Measurements from ENCODE around the gene MAP3K10. TPM values are rescaled to one million over a fixed set of nuclear protein-coding genes. Genes with fewer than 3 reads are reported as not detected.

The MAP3K10 gene
- total and polyA plus RNA-seq, 2 of the 13 experiments (the other 11 are each of a cell fraction or from before 2014, with no cell fraction given) = 3.4 to 5.0 TPM

GRCh38 chr19:40220674-40221073 is 29.4 kb downstream of the MAP3K10 start:
- H3K9ac ChIP-seq (ENCODE audit: insufficient read depth, low read depth, low read length) = no peak overlapping the region
- no peak overlapping the region for H3K4me3 ChIP-seq (replicated peaks in 1 of 3; ENCODE audit: insufficient read depth in 1 of 3, low read depth in 2 of 3, low read length in 3 of 3)
- no peak overlapping the region for H2AFZ ChIP-seq (ENCODE audit: low read length)
- H3K79me2 ChIP-seq (ENCODE audit: insufficient read depth, low read length) = no peaks in the 10 kb centered on the region
- ChIA-PET CTCF (ENCODE audit: low intra/inter-chr PET ratio, low total read pairs) (interaction anchor here (1.7 to 2.1 kb wide), 3 partner anchors 63 to 81 kb away, joined by 4 to 43 read pairs (median 9); no protein-coding TSS in a partner anchor), POLR2A (no interaction called here)
- no peak for DNase-seq (ENCODE audit: low spot score)
- no peak for ATAC-seq
- no peak overlapping the region for H3K4me2 ChIP-seq (ENCODE audit: low read depth, low read length)
- in situ Hi-C loops (cut with HindIII; ENCODE audit: extremely low pct_ligation_motif_present, low pct_unique_long_range_greater_than_20kb) (loop anchor here (5.0 kb wide), 1 partner anchor 83 kb away; no protein-coding TSS in a partner anchor), intact Hi-C loops (cut with micrococcal nuclease; ENCODE audit: unreplicated experiment) (no loop called here)
- BruUV-seq (replicated peaks) = no TSS peak
- no peaks in the 10 kb centered on the region for H3K9me3 ChIP-seq (ENCODE audit: low read length)
- H3K27ac ChIP-seq (ENCODE audit: extremely low read length, insufficient read depth, low read length) = no peak overlapping the region
- peaks cover 12% of the 10 kb centered on the region for H3K4me1 ChIP-seq (ENCODE audit: insufficient read depth, low read length)
- no peaks in the 10 kb centered on the region for H4K20me1 ChIP-seq (ENCODE audit: insufficient read depth, low read length)
- no peaks in the 10 kb centered on the region for H3K36me3 ChIP-seq (replicated peaks in 1 of 2; ENCODE audit: control insufficient read depth in 1 of 2, insufficient read depth in 2 of 2, low read length in 2 of 2)
- FAIRE-seq = no peak
- H3K27me3 ChIP-seq (ENCODE audit: control insufficient read depth in 1 of 2, insufficient read depth in 2 of 2, low read length in 2 of 2) = peaks cover 0 to 7% of the 10 kb centered on the region in 2 experiments; a peak in 1 of 5 replicates
- WGBS (ENCODE audit: low lambda C conversion rate) = 50% methylated on average over 9 of the region's 9 CpGs
- TF ChIP-seq ZNF124 (CRISPR knock-in tag; IDR thresholded peaks at IDR 0.05) = no peak
- no peak for TF ChIP-seq NR2F2 (IDR thresholded peaks at IDR 0.05; ENCODE audit: borderline replicate concordance, low read depth)
- TF ChIP-seq MAFF (IDR thresholded peaks at IDR 0.05; ENCODE audit: low read depth, low read length) = no peak
- TF ChIP-seq ELK4 (CRISPR knock-in tag; IDR thresholded peaks at IDR 0.05; ENCODE audit: borderline replicate concordance) = no peak
- TF ChIP-seq NR1H2 (CRISPR knock-in tag; IDR thresholded peaks at IDR 0.05; ENCODE audit: borderline replicate concordance, low read depth) = no peak
- TF ChIP-seq ARNT (IDR thresholded peaks at IDR 0.05) = no peak
- TF ChIP-seq DMTF1 (CRISPR knock-in tag; IDR thresholded peaks at IDR 0.05) = no peak
- TF ChIP-seq ZBTB49 (CRISPR knock-in tag; IDR thresholded peaks at IDR 0.05; ENCODE audit: borderline replicate concordance) = no peak
- no peak for TF ChIP-seq ARID5B (CRISPR knock-in tag; IDR thresholded peaks at IDR 0.05)
- no peak for TF ChIP-seq MEIS1 (CRISPR knock-in tag; IDR thresholded peaks at IDR 0.05; ENCODE audit: borderline replicate concordance)
- TF ChIP-seq ZNF761 (CRISPR knock-in tag; conservative IDR thresholded peaks at IDR 0.05) = no peak
- TF ChIP-seq ISX (CRISPR knock-in tag; conservative IDR thresholded peaks at IDR 0.05) = no peak
- no peak for TF ChIP-seq HNF4G (IDR thresholded peaks at IDR 0.05; ENCODE audit: borderline replicate concordance, low read depth, low read length)
- no peak for TF ChIP-seq HNF4G (CRISPR knock-in tag; IDR thresholded peaks at IDR 0.05; ENCODE audit: borderline replicate concordance, low read depth)
- no peak for TF ChIP-seq CCDC6 (CRISPR knock-in tag; IDR thresholded peaks at IDR 0.05)

All from HepG2 (cell line).